ENCODE data around the gene TTC7B. TPM values are rescaled to one million over a fixed set of nuclear protein-coding genes. Genes with fewer than 3 reads are reported as not detected.

Gene TTC7B
- total and polyA plus RNA-seq, 2 of the 8 experiments (the other 6 are each of a cell fraction or from before 2014, with no cell fraction given) = 23.7 to 34.0 TPM

GRCh38 chr14:90759370-90760077 lies 56.7 kb downstream of the TTC7B start:
- no peak overlapping the region for H4K91ac ChIP-seq (replicated peaks; ENCODE audit: insufficient read length, low read length)
- H4K20me1 ChIP-seq (replicated peaks in 1 of 2; ENCODE audit: control insufficient read depth in 1 of 2, insufficient read depth in 2 of 2, low read length in 2 of 2) = no peaks in the 10 kb centered on the region
- TF ChIP-seq POU5F1 (IDR thresholded peaks at IDR 0.05; ENCODE audit: low read depth, low read length) (no peak), RFX5 (IDR thresholded peaks at IDR 0.05; ENCODE audit: borderline replicate concordance, low read depth, low read length) (no peak), TCF12 (IDR thresholded peaks at IDR 0.05; ENCODE audit: low read depth, low read length) (no peak), BRCA1 (IDR thresholded peaks at IDR 0.05; ENCODE audit: low read depth, low read length) (no peak), CTBP2 (IDR thresholded peaks at IDR 0.05; ENCODE audit: borderline replicate concordance, insufficient read depth, insufficient read length, low read length) (no peak), SIX5 (IDR thresholded peaks at IDR 0.05; ENCODE audit: low read depth, low read length) (no peak), GTF2F1 (IDR thresholded peaks at IDR 0.05; ENCODE audit: borderline replicate concordance, low read depth, low read length) (no peak), RXRA (IDR thresholded peaks at IDR 0.05; ENCODE audit: insufficient read depth, low read depth, low read length) (no peak), KDM1A (IDR thresholded peaks at IDR 0.05; ENCODE audit: borderline replicate concordance, low read length) (no peak), SUZ12 (IDR thresholded peaks at IDR 0.05; ENCODE audit: low read length) (no peak), TAF1 (IDR thresholded peaks at IDR 0.05; ENCODE audit: low read depth, low read length) (no peak)
- H2BK120ac ChIP-seq (replicated peaks; ENCODE audit: low read depth, low read length) = no peak overlapping the region
- WGBS, 2 experiments (ENCODE audit: extremely low coverage in 1 of 2, insufficient coverage in 1 of 2, insufficient read length in 1 of 2, insufficient replicate concordance in 2 of 2, low coverage in 1 of 2, low lambda C conversion rate in 2 of 2, missing lambda C conversion rate in 1 of 2) = 88% methylated on average over 7 of the region's 7 CpGs; no CpG with 5 or more reads in 1 of the 2 experiments
- H2BK12ac ChIP-seq (ENCODE audit: low read depth, low read length) = no peak overlapping the region; the same call in 1 of the 2 replicates
- no peak overlapping the region for H3K4me2 ChIP-seq (ENCODE audit: insufficient read depth in 1 of 2, low read depth in 2 of 2, low read length in 2 of 2)
- no peak overlapping the region for H3K56ac ChIP-seq (replicated peaks; ENCODE audit: insufficient read length, low read depth, low read length)
- peaks cover 0 to 4% (median 1%) of the 10 kb centered on the region in 4 experiments; a peak in 3 of 7 replicates for H3K27me3 ChIP-seq (replicated peaks in 1 of 4; ENCODE audit: control insufficient read depth in 3 of 4, extremely low read depth in 1 of 4, insufficient read depth in 3 of 4, low read length in 3 of 4)
- ChIA-PET POLR2A (ENCODE audit: partially characterized antibody) (interaction anchor here (2.6 kb wide), 1 partner anchor 13 kb away, joined by 7 read pairs; no protein-coding TSS in a partner anchor), CTCF (ENCODE audit: partially characterized antibody) (interaction anchor here (0.6 to 7.0 kb wide), 51 partner anchors 7 to 562 kb away, joined by 3 to 59 read pairs (median 5); partner anchors contain the start of gene TTC7B)
- H3K23me2 ChIP-seq (ENCODE audit: low read depth, low read length) = no peaks in the 10 kb centered on the region
- no peak overlapping the region for H3K27ac ChIP-seq (ENCODE audit: low read depth, low read length)
- no peak overlapping the region for H3K4me3 ChIP-seq (ENCODE audit: extremely low read depth in 1 of 4, insufficient read depth in 2 of 4, low read depth in 3 of 4, low read length in 4 of 4)
- no peak overlapping the region for H3K4ac ChIP-seq (replicated peaks; ENCODE audit: insufficient read length, low read depth, low read length)
- no peak overlapping the region for H3K18ac ChIP-seq (ENCODE audit: extremely low read depth, low read length)
- no peak overlapping the region for H3K14ac ChIP-seq (ENCODE audit: insufficient read length)
- no peak overlapping the region for H4K8ac ChIP-seq (ENCODE audit: extremely low read depth, insufficient read depth, low read length)
- H2AK5ac ChIP-seq (ENCODE audit: low read depth, low read length) = no peak overlapping the region
- H2BK15ac ChIP-seq (ENCODE audit: low read length) = 0 out of 2 replicates have a peak overlapping the region, but pooled peaks have one; percentile 31
- H2BK20ac ChIP-seq (ENCODE audit: low read length) = no peak overlapping the region
- H3K36me3 ChIP-seq (ENCODE audit: control insufficient read depth in 2 of 4, insufficient read depth in 4 of 4, low read length in 3 of 4) = no peaks in the 10 kb centered on the region
- no peak overlapping the region for H3K9ac ChIP-seq (replicated peaks in 1 of 4; ENCODE audit: extremely low read depth in 1 of 4, low read depth in 3 of 4, low read length in 3 of 4)
- no peaks in the 10 kb centered on the region for H3K79me2 ChIP-seq (ENCODE audit: control insufficient read depth in 1 of 2, insufficient read depth in 2 of 2, low read length in 2 of 2)
- no peaks in the 10 kb centered on the region for H3K79me1 ChIP-seq (ENCODE audit: low read depth, low read length)
- H3K23ac ChIP-seq (ENCODE audit: insufficient read length) = no peak overlapping the region
- FAIRE-seq (no peak), DNase-seq (ENCODE audit: low read depth in 1 of 2, low spot score in 2 of 2) (peak in 1 of 2 experiments; percentile 36)
- no peak overlapping the region for H2BK5ac ChIP-seq (ENCODE audit: low read depth, low read length)
- H2AFZ ChIP-seq (ENCODE audit: low read length) = no peak overlapping the region
- peaks cover 0 to 11% (median 4%) of the 10 kb centered on the region in 4 experiments; a peak in 6 of 7 replicates for H3K4me1 ChIP-seq (replicated peaks in 1 of 4; ENCODE audit: control insufficient read depth in 3 of 4, insufficient read depth in 4 of 4, low read length in 3 of 4)
- H3K9me3 ChIP-seq (ENCODE audit: insufficient read depth in 2 of 2, low read depth in 1 of 2, low read length in 1 of 2) = no peaks in the 10 kb centered on the region
- H4K5ac ChIP-seq (ENCODE audit: insufficient read length, low read depth, low read length) = no peak overlapping the region
